ENCODE data around the gene NCKAP5. TPM values are rescaled to one million over a fixed set of nuclear protein-coding genes. Genes with fewer than 3 reads are reported as not detected.

Gene NCKAP5
- total RNA-seq, 2 donors from 2014 or later, result not detected

DNA sequence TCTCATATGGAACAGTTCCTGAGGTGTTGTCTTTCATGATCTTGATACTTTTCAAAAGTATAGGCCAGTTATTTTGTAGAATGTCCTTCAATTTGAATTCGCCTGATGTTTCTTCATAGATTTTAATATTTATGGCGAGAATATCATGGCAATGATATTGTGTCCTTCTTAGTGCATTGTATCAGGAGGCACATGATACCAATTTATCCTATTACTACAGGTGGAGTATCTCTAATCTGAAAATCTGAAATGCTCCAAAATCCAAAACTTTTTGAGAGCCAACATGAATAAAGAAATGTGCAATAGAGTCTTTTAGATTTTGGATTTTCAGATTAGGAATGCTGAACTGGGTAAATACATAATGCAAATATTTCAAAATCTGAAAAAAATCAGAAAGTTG, 681.7 kb downstream of the NCKAP5 start:
- no peak for ATAC-seq (replicated peaks in 1 of 2)
- Mint-ChIP-seq H3K27me3 (ENCODE audit: low read depth) (no peaks in the 10 kb centered on the region), H3K36me3 (ENCODE audit: insufficient read depth in 2 of 2) (no peaks in the 10 kb centered on the region), H3K4me3 (no peak overlapping the region), H3K27ac (no peak overlapping the region), H3K4me1 (ENCODE audit: low read depth) (no peaks in the 10 kb centered on the region), H3K9me3 (peaks cover 2 to 4% of the 10 kb centered on the region in 2 donors)
- no peak for DNase-seq

GRCh38 chr2:132884705-132885104, 683.6 kb downstream of the NCKAP5 start:
- DNase-seq, result no peak
- Mint-ChIP-seq H3K27ac (no peak overlapping the region), H3K4me1 (ENCODE audit: low read depth) (no peaks in the 10 kb centered on the region), H3K27me3 (ENCODE audit: low read depth) (no peaks in the 10 kb centered on the region), H3K36me3 (ENCODE audit: insufficient read depth in 2 of 2) (no peaks in the 10 kb centered on the region), H3K9me3 (peaks cover 2 to 7% of the 10 kb centered on the region in 2 donors), H3K4me3 (no peak overlapping the region)
- ATAC-seq (replicated peaks in 1 of 2), result no peak

- H3K27ac Mint-ChIP-seq, result no peak overlapping the region
- no peak for ATAC-seq (replicated peaks in 1 of 2)
These were observed 684.0 kb downstream of the NCKAP5 start for GRCh38 chr2:132884292-132884691.

GRCh38 chr2:132883430-132883829, 684.8 kb downstream of the NCKAP5 start:
- Mint-ChIP-seq H3K9me3 (peaks cover 2 to 7% of the 10 kb centered on the region in 2 donors), H3K4me3 (no peak overlapping the region), H3K27ac (no peak overlapping the region), H3K4me1 (ENCODE audit: low read depth) (no peaks in the 10 kb centered on the region), H3K36me3 (ENCODE audit: insufficient read depth in 2 of 2) (no peaks in the 10 kb centered on the region), H3K27me3 (ENCODE audit: low read depth) (no peaks in the 10 kb centered on the region)
- ATAC-seq (replicated peaks in 1 of 2), result no peak
- DNase-seq, result no peak

More at GRCh38 chr2:132884292-132884691, 684.0 kb downstream of the NCKAP5 start:
- no peak overlapping the region for H3K4me3 Mint-ChIP-seq
- no peaks in the 10 kb centered on the region for H3K36me3 Mint-ChIP-seq (ENCODE audit: insufficient read depth in 2 of 2)
- no peaks in the 10 kb centered on the region for H3K4me1 Mint-ChIP-seq (ENCODE audit: low read depth)
- no peaks in the 10 kb centered on the region for H3K27me3 Mint-ChIP-seq (ENCODE audit: low read depth)
- no peak for DNase-seq
- H3K9me3 Mint-ChIP-seq, result peaks cover 2 to 7% of the 10 kb centered on the region in 2 donors

DNA sequence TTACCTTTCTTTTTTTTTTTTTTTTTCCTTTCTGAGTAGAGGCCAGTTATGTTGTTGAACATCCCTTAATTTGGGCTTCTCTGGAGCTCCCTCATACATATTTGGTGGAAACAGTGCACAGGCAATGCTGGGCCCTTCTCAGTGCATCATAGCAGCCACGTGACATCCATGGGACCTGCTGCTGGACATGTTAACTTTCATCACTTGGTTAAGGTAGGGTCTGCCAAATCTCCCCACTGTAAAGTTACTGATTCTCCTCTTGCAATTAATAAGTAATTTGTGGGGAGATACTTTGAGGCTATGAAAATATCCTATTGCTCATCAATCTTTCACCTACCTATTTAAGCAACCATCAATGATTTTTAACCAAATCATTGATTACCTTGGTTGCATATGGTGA, 686.7 kb downstream of the NCKAP5 start:
- Mint-ChIP-seq H3K27ac (no peak overlapping the region), H3K9me3 (peaks cover 0 to 4% of the 10 kb centered on the region in 2 donors), H3K36me3 (ENCODE audit: insufficient read depth in 2 of 2) (no peaks in the 10 kb centered on the region), H3K4me3 (no peak overlapping the region), H3K27me3 (ENCODE audit: low read depth) (no peaks in the 10 kb centered on the region), H3K4me1 (ENCODE audit: low read depth) (no peaks in the 10 kb centered on the region)
- DNase-seq (no peak), ATAC-seq (replicated peaks in 1 of 2) (no peak)

DNA sequence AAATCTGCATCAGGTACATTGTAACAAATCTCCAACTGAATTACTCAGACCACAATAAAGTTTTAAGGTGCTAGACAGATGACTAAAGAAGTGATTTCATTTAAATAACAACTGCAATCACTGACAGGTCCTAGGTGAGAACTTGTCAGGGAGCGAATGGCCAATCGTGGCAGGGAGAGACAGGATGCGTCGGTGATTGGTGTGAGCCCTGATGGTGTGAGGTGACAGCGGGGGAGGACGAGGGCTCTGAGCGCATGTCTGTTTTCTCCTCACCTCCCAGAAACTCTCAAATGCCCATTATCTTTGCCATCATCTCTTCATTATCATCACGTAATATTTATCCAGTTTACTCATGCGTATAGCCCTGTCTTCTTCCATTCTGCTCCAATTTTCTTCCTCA, 690.3 kb downstream of the NCKAP5 start:
- Mint-ChIP-seq H3K27me3 (ENCODE audit: low read depth) (no peaks in the 10 kb centered on the region), H3K4me1 (ENCODE audit: low read depth) (no peaks in the 10 kb centered on the region), H3K9me3 (peaks cover 0 to 4% of the 10 kb centered on the region in 2 donors), H3K4me3 (no peak overlapping the region), H3K36me3 (ENCODE audit: insufficient read depth in 2 of 2) (no peaks in the 10 kb centered on the region), H3K27ac (no peak overlapping the region)
- no peak for DNase-seq
- no peak for ATAC-seq (replicated peaks in 1 of 2)

GRCh38 chr2:132876745-132877391, 691.4 kb downstream of the NCKAP5 start:
- Mint-ChIP-seq H3K27ac (no peak overlapping the region), H3K4me1 (ENCODE audit: low read depth) (no peaks in the 10 kb centered on the region), H3K4me3 (no peak overlapping the region), H3K27me3 (ENCODE audit: low read depth) (no peaks in the 10 kb centered on the region), H3K36me3 (ENCODE audit: insufficient read depth in 2 of 2) (no peaks in the 10 kb centered on the region), H3K9me3 (peaks cover 0 to 7% of the 10 kb centered on the region in 2 donors)
- ATAC-seq (replicated peaks in 1 of 2) (no peak), DNase-seq (no peak)

DNA sequence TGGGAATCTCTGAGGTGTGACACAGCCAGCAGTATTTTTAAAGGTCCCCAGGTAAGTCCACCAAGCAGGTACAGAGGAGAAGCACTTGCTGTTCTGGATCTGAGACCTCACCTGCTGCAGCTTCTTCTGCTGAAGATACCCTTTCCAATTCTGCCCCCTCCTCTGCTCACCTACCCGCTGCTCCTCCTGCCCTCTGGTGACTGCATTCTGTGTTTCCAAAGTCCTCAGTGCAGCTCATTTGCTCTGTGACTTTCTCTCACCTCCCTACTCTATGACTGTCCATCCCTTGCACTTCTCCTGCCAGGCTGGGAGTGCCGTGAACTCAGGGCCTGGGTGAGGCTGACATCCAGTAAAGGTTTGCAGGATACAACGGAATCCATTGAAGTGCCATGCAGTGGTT, 693.1 kb downstream of the NCKAP5 start:
- DNase-seq (no peak), ATAC-seq (replicated peaks in 1 of 2) (no peak)
- H3K27me3 Mint-ChIP-seq (ENCODE audit: low read depth), result no peaks in the 10 kb centered on the region
- H3K4me1 Mint-ChIP-seq (ENCODE audit: low read depth), result no peaks in the 10 kb centered on the region
- H3K9me3 Mint-ChIP-seq, result peaks cover 2 to 8% of the 10 kb centered on the region in 2 donors
- H3K27ac Mint-ChIP-seq, result no peak overlapping the region
- no peak overlapping the region for H3K4me3 Mint-ChIP-seq
- H3K36me3 Mint-ChIP-seq (ENCODE audit: insufficient read depth in 2 of 2), result no peaks in the 10 kb centered on the region

DNA sequence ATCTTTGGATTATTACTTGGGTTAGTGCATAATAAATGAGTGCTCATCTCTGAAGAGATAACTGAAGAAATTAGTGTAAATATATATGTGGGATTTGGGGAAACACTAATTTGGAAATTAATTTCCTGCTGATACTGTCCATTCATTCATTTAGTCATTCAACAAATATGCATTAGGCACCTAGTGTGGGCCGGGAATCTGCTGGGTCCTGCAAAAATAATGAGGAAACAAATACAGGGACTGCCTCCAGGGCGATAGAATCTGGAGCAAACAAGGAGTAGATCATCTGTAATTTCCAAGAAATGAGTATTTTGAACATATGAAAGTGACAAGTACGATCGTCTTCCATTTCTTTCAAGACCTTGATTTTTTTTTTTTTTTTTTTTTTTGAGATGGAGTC, 694.5 kb downstream of the NCKAP5 start:
- ATAC-seq (replicated peaks in 1 of 2), result no peak
- H3K27me3 Mint-ChIP-seq (ENCODE audit: low read depth), result no peaks in the 10 kb centered on the region
- no peak overlapping the region for H3K4me3 Mint-ChIP-seq
- H3K27ac Mint-ChIP-seq, result no peak overlapping the region
- H3K9me3 Mint-ChIP-seq, result peaks cover 2 to 7% of the 10 kb centered on the region in 2 donors
- H3K4me1 Mint-ChIP-seq (ENCODE audit: low read depth), result no peaks in the 10 kb centered on the region
- no peaks in the 10 kb centered on the region for H3K36me3 Mint-ChIP-seq (ENCODE audit: insufficient read depth in 2 of 2)
- DNase-seq, result no peak

DNA sequence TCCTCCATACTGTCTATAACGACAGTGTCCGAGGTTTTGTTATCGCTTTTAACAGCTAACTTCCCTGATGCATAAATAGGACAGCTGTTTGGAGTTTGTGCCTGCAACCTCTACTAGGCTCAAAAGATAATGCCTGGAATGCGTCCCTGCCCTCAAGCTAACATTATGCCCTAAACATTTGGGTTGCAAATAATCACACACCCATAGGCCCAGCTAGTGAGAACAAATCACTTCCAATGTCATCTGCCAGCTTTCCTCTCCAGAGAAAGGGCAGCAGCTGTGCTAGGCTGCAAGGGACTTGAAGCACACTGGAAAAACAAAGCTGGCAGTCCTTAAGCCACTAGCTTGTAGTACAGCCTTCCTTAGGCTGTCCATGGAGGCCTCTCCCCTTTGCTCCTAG, 696.4 kb downstream of the NCKAP5 start:
- H3K27me3 Mint-ChIP-seq (ENCODE audit: low read depth), result no peaks in the 10 kb centered on the region
- ATAC-seq (replicated peaks in 1 of 2) (no peak), DNase-seq (no peak)
- H3K4me1 Mint-ChIP-seq (ENCODE audit: low read depth), result no peaks in the 10 kb centered on the region
- no peak overlapping the region for H3K4me3 Mint-ChIP-seq
- no peaks in the 10 kb centered on the region for H3K36me3 Mint-ChIP-seq (ENCODE audit: insufficient read depth in 2 of 2)
- H3K9me3 Mint-ChIP-seq, result peaks cover 2 to 7% of the 10 kb centered on the region in 2 donors
- H3K27ac Mint-ChIP-seq, result no peak overlapping the region

- H3K4me3 Mint-ChIP-seq, result no peak overlapping the region
These were observed 704.3 kb downstream of the NCKAP5 start for GRCh38 chr2:132863961-132864360.

GRCh38 chr2:132860220-132860619, 708.0 kb downstream of the NCKAP5 start:
- no peak for DNase-seq
- Mint-ChIP-seq H3K9me3 (peaks cover 0 to 1% of the 10 kb centered on the region in 2 donors), H3K4me3 (no peak overlapping the region), H3K27me3 (ENCODE audit: low read depth) (no peaks in the 10 kb centered on the region), H3K4me1 (ENCODE audit: low read depth) (no peaks in the 10 kb centered on the region), H3K36me3 (ENCODE audit: insufficient read depth in 2 of 2) (no peaks in the 10 kb centered on the region), H3K27ac (no peak overlapping the region)
- ATAC-seq (replicated peaks in 1 of 2), result no peak

More at GRCh38 chr2:132863961-132864360, 704.3 kb downstream of the NCKAP5 start:
- Mint-ChIP-seq H3K36me3 (ENCODE audit: insufficient read depth in 2 of 2) (no peaks in the 10 kb centered on the region), H3K27ac (no peak overlapping the region), H3K9me3 (peaks cover 0 to 1% of the 10 kb centered on the region in 2 donors), H3K27me3 (ENCODE audit: low read depth) (no peaks in the 10 kb centered on the region), H3K4me1 (ENCODE audit: low read depth) (no peaks in the 10 kb centered on the region)
- ATAC-seq (replicated peaks in 1 of 2) (no peak), DNase-seq (no peak)

GRCh38 chr2:132859590-132859989, 708.7 kb downstream of the NCKAP5 start:
- Mint-ChIP-seq H3K4me1 (ENCODE audit: low read depth) (no peaks in the 10 kb centered on the region), H3K27me3 (ENCODE audit: low read depth) (no peaks in the 10 kb centered on the region), H3K36me3 (ENCODE audit: insufficient read depth in 2 of 2) (no peaks in the 10 kb centered on the region), H3K4me3 (no peak overlapping the region), H3K27ac (no peak overlapping the region), H3K9me3 (peaks cover 0 to 1% of the 10 kb centered on the region in 2 donors)
- no peak for DNase-seq
- ATAC-seq (replicated peaks in 1 of 2), result no peak

- ATAC-seq (replicated peaks in 1 of 2), result no peak
- Mint-ChIP-seq H3K36me3 (ENCODE audit: insufficient read depth in 2 of 2) (no peaks in the 10 kb centered on the region), H3K9me3 (peaks cover 0 to 1% of the 10 kb centered on the region in 2 donors), H3K4me1 (ENCODE audit: low read depth) (no peaks in the 10 kb centered on the region), H3K4me3 (no peak overlapping the region), H3K27ac (no peak overlapping the region), H3K27me3 (ENCODE audit: low read depth) (no peaks in the 10 kb centered on the region)
- DNase-seq, result no peak
These were observed 710.9 kb downstream of the NCKAP5 start for GRCh38 chr2:132857319-132857718.

Measured in activated T-cell treated with anti-CD3 and anti-CD28 coated beads, Interleukin-2, amount 50 U/mL, for 72 hours (primary cell).